K562 (cell line): ENCODE data around the gene EEF2K. TPM values are rescaled to one million over a fixed set of nuclear protein-coding genes. Genes with fewer than 3 reads are reported as not detected.

Source experiments
- C11orf30 ChIP-seq: fragments of 450-650 bp; IDR thresholded peaks from 2 replicates; pipeline ENCODE4 v1.6.1; 2016; ENCODE audit warnings: low read depth, mild to moderate bottlenecking
- CHD2 ChIP-seq: IDR thresholded peaks from 2 replicates; pipeline ENCODE4 v1.6.1; 2011; ENCODE audit warnings: low read depth, low read length
- GABPB1 ChIP-seq: sonication (generic); formaldehyde crosslinking; IDR thresholded peaks from 2 replicates; pipeline ENCODE4 v1.8.0; 2022; ENCODE audit warnings: mild to moderate bottlenecking, missing genetic modification reagents
- GATA2 ChIP-seq: sonication (generic); formaldehyde crosslinking; IDR thresholded peaks from 2 replicates; pipeline ENCODE4 v1.4.0; 2020; ENCODE audit warnings: mild to moderate bottlenecking, missing genetic modification reagents
- HDGF ChIP-seq: fragments of 450-650 bp; IDR thresholded peaks from 2 replicates; pipeline ENCODE4 v1.6.1; 2016
- HMG20A ChIP-seq: fragments of 450-650 bp; formaldehyde crosslinking; conservative IDR thresholded peaks from 2 replicates; pipeline ENCODE4 v1.4.0; 2020; ENCODE audit warnings: mild to moderate bottlenecking, mixed read lengths
- HOMEZ ChIP-seq: fragments of 250-450 bp; sonication (Bioruptor Pico); IDR thresholded peaks from 2 replicates; pipeline ENCODE4 v1.4.0; 2020; ENCODE audit warnings: mild to moderate bottlenecking, moderate library complexity
- LARP7 ChIP-seq: fragments of 450-650 bp; IDR thresholded peaks from 2 replicates; pipeline ENCODE4 v1.6.1; 2016
- MEF2D ChIP-seq: conservative IDR thresholded peaks from 2 replicates; pipeline ENCODE4 v1.6.1; 2016; ENCODE audit warnings: low read depth, missing genetic modification characterization, missing compliant biosample characterization
- MLLT1 ChIP-seq, 2 experiments: fragments of 450-650 bp; IDR thresholded peaks; 2 replicates each; pipeline ENCODE4 v1.6.1; 2016
- NRF1 ChIP-seq, 2 experiments: fragments of 450-650 bp; IDR thresholded peaks in 1 of 2; conservative IDR thresholded peaks in 1 of 2; 2 replicates each; pipeline ENCODE4 v1.6.1; 2014; ENCODE audit warnings: mild to moderate bottlenecking in 2 of 2
- PRDM10 ChIP-seq: fragments of 450-650 bp; IDR thresholded peaks from 2 replicates; pipeline ENCODE4 v1.6.1; 2018; ENCODE audit not compliant: partially characterized antibody
- RUNX1 ChIP-seq: sonication (generic); IDR thresholded peaks from 2 replicates; pipeline ENCODE4 v1.6.1; 2016; ENCODE audit warnings: antibody characterized with exemption, low read depth
- SNIP1 ChIP-seq: fragments of 450-650 bp; IDR thresholded peaks from 2 replicates; pipeline ENCODE4 v1.7.1; 2017; ENCODE audit warnings: low read depth, mild to moderate bottlenecking
- THRAP3 ChIP-seq: fragments of 450-650 bp; IDR thresholded peaks from 2 replicates; pipeline ENCODE4 v1.6.1; 2016; ENCODE audit warnings: mild to moderate bottlenecking, inconsistent platforms, borderline replicate concordance
- TOE1 ChIP-seq, 2 experiments: fragments of 450-650 bp in 1 of 2; sonication (generic) in 1 of 2; formaldehyde crosslinking in 1 of 2; IDR thresholded peaks; 2 replicates each; pipeline versions ENCODE4 v1.7.1 to v1.8.0; 2016 to 2022; ENCODE audit warnings: borderline replicate concordance in 2 of 2, mild to moderate bottlenecking in 2 of 2, antibody characterized with exemption in 1 of 2, inconsistent platforms in 1 of 2, low read depth in 1 of 2, missing genetic modification reagents in 1 of 2, moderate library complexity in 1 of 2
- ZFP91 ChIP-seq: sonication (generic); formaldehyde crosslinking; IDR thresholded peaks from 2 replicates; pipeline ENCODE4 v1.8.0; 2022; ENCODE audit warnings: mild to moderate bottlenecking, missing genetic modification reagents
- ZNF143 ChIP-seq: sonication (generic); formaldehyde crosslinking; IDR thresholded peaks from 2 replicates; pipeline ENCODE4 v1.9.0; 2022; ENCODE audit warnings: mild to moderate bottlenecking, missing genetic modification reagents
- ZNF217 ChIP-seq: sonication (generic); formaldehyde crosslinking; IDR thresholded peaks from 2 replicates; pipeline ENCODE4 v1.8.0; 2022; ENCODE audit warnings: mild to moderate bottlenecking, missing genetic modification reagents
- ZNF79 ChIP-seq: fragments of 250-450 bp; sonication (Bioruptor Pico); IDR thresholded peaks from 2 replicates; pipeline ENCODE4 v1.4.0; 2020; ENCODE audit warnings: low read depth, mild to moderate bottlenecking, moderate library complexity
- polyA plus RNA-seq, 8 experiments: library from polyadenylated mRNA; depleted of rRNA in 4 of 8; stranded (reverse) in 5 of 8; unstranded in 3 of 8; fragments of >200 nt; fragmentation: Nextera tagmentation in 2 of 8; fragmentation: Illumina TruSeq in 1 of 8; extraction: Ambion mirVana in 2 of 8; extraction: Trizol in 1 of 8; gene quantifications; 2 replicates each; pipeline versions ENCODE4 v1.2.1 to v1.2.3, GENCODE V29; 2011 to 2014; ENCODE audit warnings: inconsistent platforms in 1 of 8, missing spikeins in 1 of 8
- total RNA-seq, 7 experiments: library from RNA; depleted of rRNA in 6 of 7; stranded (reverse); fragments of >200 nt in 6 of 7; fragmentation: Illumina TruSeq in 2 of 7; extraction: Trizol in 2 of 7; gene quantifications; 2 replicates each; pipeline versions ENCODE4 v1.2.1 to v1.2.3, GENCODE V29; 2011 to 2021; ENCODE audit warnings: low replicate concordance in 1 of 7

Gene EEF2K
- total and polyA plus RNA-seq, 9 of the 15 experiments (the other 6 are each of a cell fraction or from before 2014, with no cell fraction given): 3.0 to 35.2 (median 12.2) TPM

GRCh38 chr16:22297114-22297870 is 91.2 kb downstream of the EEF2K start, which contains the start of gene POLR3E (continued):
- TF ChIP-seq PRDM10: peak; percentile 30
- peak; percentile 58 for TF ChIP-seq C11orf30
- no peak for TF ChIP-seq MLLT1 (IDR thresholded peaks at IDR 0.05)
- TF ChIP-seq GABPB1 (CRISPR knock-in tag): peak; percentile 91
- TF ChIP-seq ZNF143 (CRISPR knock-in tag): peak; percentile 80
- peak; percentile 71; the same call in 1 of the 2 replicates for TF ChIP-seq TOE1 (IDR thresholded peaks at IDR 0.05; ENCODE audit: borderline replicate concordance)
- peak; percentile 93; the same call in 1 of the 2 replicates for TF ChIP-seq TOE1 (CRISPR knock-in tag; IDR thresholded peaks at IDR 0.05; ENCODE audit: borderline replicate concordance, low read depth)
- TF ChIP-seq ZFP91: peak; percentile 69; the same call in 1 of the 2 replicates
- no peak for TF ChIP-seq HMG20A
- no peak for TF ChIP-seq THRAP3
- no peak for TF ChIP-seq RUNX1
- TF ChIP-seq GATA2 (CRISPR knock-in tag): no peak
- no peak for TF ChIP-seq SNIP1
- no peak for TF ChIP-seq HOMEZ (CRISPR knock-in tag)
- TF ChIP-seq ZNF79: no peak
- no peak for TF ChIP-seq HDGF
- TF ChIP-seq NRF1 (conservative IDR thresholded peaks at IDR 0.05 in 1 of 2, IDR thresholded peaks at IDR 0.05 in 1 of 2): peak in 1 of 2 experiments; percentile 48; a peak in 3 of 4 replicates
- TF ChIP-seq ZNF217 (CRISPR knock-in tag): no peak
- TF ChIP-seq LARP7: no peak; the same call in 1 of the 2 replicates
- peak; percentile 62 for TF ChIP-seq CHD2
- no peak for TF ChIP-seq MEF2D
